ENCODE results near the gene DEFB131A.
A peak's percentile ranks its signal among the peaks of the same experiment; 100 is the strongest.
"Not testable (repeated sequence)": the region's sequence is repeated elsewhere in the genome, so short reads cannot be mapped to it uniquely, and the experiment has no call there.

DEFB131A gene

DNA sequence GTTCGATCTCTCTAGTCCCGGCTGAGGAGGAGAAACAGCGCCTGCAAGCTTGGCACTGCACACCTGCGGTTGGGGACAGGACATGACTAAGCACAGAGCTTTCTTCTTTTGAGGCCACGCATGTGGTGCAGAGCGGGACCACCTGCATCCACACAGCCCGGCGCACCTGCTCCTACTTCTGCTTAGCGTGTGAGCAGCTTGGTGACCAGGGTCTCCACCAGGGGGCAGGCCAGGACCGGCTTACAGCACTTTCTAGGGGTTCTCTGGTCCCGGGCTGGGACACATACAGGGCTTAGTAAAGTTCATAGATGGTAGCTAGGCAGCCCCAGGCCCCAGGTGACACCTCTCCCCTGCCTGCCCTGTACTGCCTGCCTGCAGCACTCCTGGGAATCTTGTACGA is 51.2 kb downstream of the DEFB131A start:
- DNase-seq = peak; percentile 7

DNA sequence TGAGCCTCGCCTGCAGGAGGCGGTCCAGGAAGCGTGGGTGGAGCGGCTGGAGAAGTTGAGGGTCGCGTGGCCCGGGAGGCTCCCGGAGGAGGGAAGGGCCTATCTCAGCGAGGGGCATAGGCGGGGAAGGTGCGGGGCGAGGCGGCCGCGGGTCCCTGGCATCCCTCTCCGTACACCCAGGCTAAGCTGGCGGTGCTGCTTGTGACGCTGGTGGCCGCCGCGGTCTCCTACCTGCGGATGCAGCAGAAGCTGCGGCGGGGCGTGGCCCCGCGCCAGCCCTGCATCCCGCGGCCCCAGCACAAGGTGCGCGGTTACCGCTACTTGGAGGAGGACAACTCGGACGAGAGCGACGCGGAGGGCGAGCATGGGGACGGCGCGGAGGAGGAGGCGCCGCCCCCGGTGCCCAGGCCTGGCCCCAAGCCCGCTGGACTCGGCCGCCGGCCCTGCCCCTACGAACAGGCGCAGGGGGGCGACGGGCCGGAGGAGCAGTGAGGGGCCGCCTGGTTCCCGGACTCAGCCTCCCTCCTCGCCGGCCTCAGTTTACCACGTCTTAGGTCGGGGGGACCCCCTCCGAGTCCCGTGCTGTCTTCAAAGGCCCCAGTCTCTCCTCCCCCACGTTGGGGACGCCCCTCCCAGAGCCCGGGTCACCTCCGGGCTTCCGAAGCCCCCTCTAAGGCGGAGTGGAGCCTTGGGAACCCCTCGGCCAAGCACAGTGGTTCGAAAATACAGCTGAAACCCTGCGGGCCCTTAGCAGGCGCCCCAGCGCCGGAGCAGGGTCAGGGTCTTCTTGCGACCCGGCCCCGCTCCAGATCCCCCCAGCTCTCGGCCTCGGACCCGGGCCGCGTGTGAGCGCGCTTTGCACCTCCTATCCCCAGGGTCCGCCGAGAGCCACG is 53.6 kb downstream of the DEFB131A start:
- DNase-seq = not testable (repeated sequence)

DNA sequence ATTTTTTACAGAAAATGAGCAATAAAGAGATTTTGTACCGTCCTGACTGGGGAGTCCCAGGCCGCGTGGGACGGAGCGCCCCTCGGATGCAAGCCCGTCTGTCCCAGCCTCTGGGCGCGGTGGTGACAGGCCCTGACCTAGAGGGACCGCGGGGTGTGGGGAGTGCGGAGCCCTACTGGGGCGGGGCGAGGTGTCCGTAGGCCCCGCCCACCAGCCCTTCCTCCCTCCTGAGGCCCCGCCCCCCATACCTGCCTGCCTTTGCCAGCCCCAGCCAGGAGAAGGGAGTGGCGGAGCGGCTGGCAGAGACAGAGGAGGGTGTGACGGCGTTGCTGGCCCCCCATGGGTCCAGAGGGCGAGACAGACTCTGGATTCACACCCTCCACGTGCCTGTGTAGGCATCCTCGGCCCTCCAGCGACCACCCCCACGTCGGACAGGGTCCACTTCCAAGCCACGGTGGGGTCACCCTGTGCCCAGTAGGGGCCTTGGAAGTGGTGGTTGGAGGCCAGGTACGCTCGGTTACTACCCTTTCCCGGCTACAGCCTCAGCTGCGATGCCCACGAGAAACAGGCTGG is 54.3 kb downstream of the DEFB131A start:
- DNase-seq = not testable (repeated sequence)

DNA sequence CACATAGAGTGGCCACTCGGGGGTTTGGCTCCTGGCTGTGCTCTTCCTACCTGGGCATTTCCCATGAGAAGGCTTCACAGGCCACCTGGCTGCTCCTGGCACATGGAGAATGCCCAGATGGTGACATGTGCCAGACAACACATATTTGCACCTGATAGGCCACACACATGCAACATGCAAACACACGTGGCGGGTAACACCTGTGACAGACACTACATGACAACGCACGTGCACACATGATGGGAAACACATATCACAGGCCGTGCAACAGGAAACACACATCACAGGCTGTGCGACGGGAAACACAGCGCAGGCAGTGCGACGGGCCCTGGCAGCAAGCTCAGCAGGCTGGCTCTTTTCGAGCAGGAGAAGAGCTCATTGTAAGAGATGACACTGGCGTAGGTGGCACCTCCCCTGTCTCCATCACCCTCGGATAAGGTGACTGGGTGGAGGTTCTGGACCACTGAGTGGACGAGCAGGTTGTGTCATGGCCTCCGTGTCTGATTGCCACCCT is 55.8 kb downstream of the DEFB131A start:
- not testable (repeated sequence) for DNase-seq
